T-helper 1 cell (primary cell): Measurements from ENCODE around the gene SDK1.

Experiments used
- DNase-seq, 5 donors: peaks; one replicate each; pipeline ENCODE4 v3.0.0-alpha.2; 2012 to 2020

SDK1 gene

GRCh38 chr7:3594901-3595300, 293.8 kb downstream of the SDK1 start:
- DNase-seq = no peak

- no peak for DNase-seq
These were observed 297.8 kb downstream of the SDK1 start for GRCh38 chr7:3598854-3599253.

GRCh38 chr7:3605222-3605621, 304.2 kb downstream of the SDK1 start:
- DNase-seq = no peak

GRCh38 chr7:3606436-3606835, 305.4 kb downstream of the SDK1 start:
- no peak for DNase-seq

- DNase-seq = no peak
These were observed 306.8 kb downstream of the SDK1 start for GRCh38 chr7:3607847-3608246.

- no peak for DNase-seq
These were observed 315.3 kb downstream of the SDK1 start for GRCh38 chr7:3616306-3616705.

GRCh38 chr7:3630081-3630480, 329.0 kb downstream of the SDK1 start:
- no peak for DNase-seq

- no peak for DNase-seq
These were observed 333.3 kb downstream of the SDK1 start for GRCh38 chr7:3634396-3634795.

- no peak for DNase-seq
These were observed 335.2 kb downstream of the SDK1 start for GRCh38 chr7:3636131-3636860.

- no peak for DNase-seq
These were observed 338.2 kb downstream of the SDK1 start for GRCh38 chr7:3639253-3639652.

- DNase-seq = no peak
These were observed 340.5 kb downstream of the SDK1 start for GRCh38 chr7:3641582-3641981.

GRCh38 chr7:3643091-3643490, 342.0 kb downstream of the SDK1 start:
- no peak for DNase-seq

GRCh38 chr7:3648276-3648675, 347.2 kb downstream of the SDK1 start:
- no peak for DNase-seq

- no peak for DNase-seq
These were observed 348.2 kb downstream of the SDK1 start for GRCh38 chr7:3649250-3649649.

GRCh38 chr7:3649678-3650440, 348.8 kb downstream of the SDK1 start:
- DNase-seq = no peak

GRCh38 chr7:3650844-3651243, 349.8 kb downstream of the SDK1 start:
- DNase-seq = no peak

GRCh38 chr7:3655635-3656034, 354.6 kb downstream of the SDK1 start:
- no peak for DNase-seq

GRCh38 chr7:3657206-3657605, 356.2 kb downstream of the SDK1 start:
- no peak for DNase-seq

GRCh38 chr7:3668743-3669142, 367.7 kb downstream of the SDK1 start:
- no peak for DNase-seq

- DNase-seq = no peak
These were observed 369.8 kb downstream of the SDK1 start for GRCh38 chr7:3670898-3671297.

GRCh38 chr7:3673524-3673923, 372.5 kb downstream of the SDK1 start:
- DNase-seq = peak in 4 of 5 donors; percentile 7 to 36 (median 22)

GRCh38 chr7:3678314-3678810, 377.3 kb downstream of the SDK1 start:
- no peak for DNase-seq

- no peak for DNase-seq
These were observed 381.1 kb downstream of the SDK1 start for GRCh38 chr7:3682028-3682710.
